DND-41 (cell line): ENCODE measurements around the gene C12orf50.
"Not testable (repeated sequence)": the region's sequence is repeated elsewhere in the genome, so short reads cannot be mapped to it uniquely, and the experiment has no call there.

Experiments used
- ATAC-seq: fragments of 200-7000 bp; cut with Tn5 transposase; 3 replicates; pipeline ENCODE4 v1.9.1; 2021; ENCODE audit warnings: low read depth; ENCODE audit not compliant: insufficient read depth
- DNase-seq: peaks from one replicate; pipeline ENCODE4 v3.0.0-alpha.2; 2020
- H2AFZ ChIP-seq: 2 replicates; pipeline ENCODE4 v1.6.0; 2012; ENCODE audit warnings: low read depth, low read length
- H3K27ac ChIP-seq: 2 replicates; pipeline ENCODE4 v1.5.1; 2012; ENCODE audit warnings: low read length, inconsistent platforms
- H3K27me3 ChIP-seq: fragments of 200-600 bp; sonication (generic); 2 replicates; pipeline ENCODE4 v1.6.0; 2012; ENCODE audit warnings: low read length, mild to moderate bottlenecking, inconsistent platforms; ENCODE audit not compliant: insufficient read depth, poor library complexity
- H3K36me3 ChIP-seq: 2 replicates; pipeline ENCODE4 v1.5.1; 2012; ENCODE audit warnings: low read length, inconsistent platforms; ENCODE audit not compliant: insufficient read depth
- H3K4me1 ChIP-seq: 2 replicates; pipeline ENCODE4 v1.5.1; 2012; ENCODE audit warnings: mild to moderate bottlenecking, low read length; ENCODE audit not compliant: insufficient read depth
- H3K4me2 ChIP-seq: 2 replicates; pipeline ENCODE4 v1.6.0; 2012; ENCODE audit warnings: mild to moderate bottlenecking, moderate library complexity, low read length, inconsistent platforms; ENCODE audit not compliant: insufficient read depth
- H3K4me3 ChIP-seq, 2 experiments: fragments of 200-600 bp in 1 of 2; shearing (Covaris generic) in 1 of 2; 2 replicates each; pipeline ENCODE4 v1.5.1; 2012 to 2016; ENCODE audit warnings: inconsistent platforms in 2 of 2, low read length in 2 of 2, mild to moderate bottlenecking in 2 of 2, low read depth in 1 of 2, moderate library complexity in 1 of 2
- H3K79me2 ChIP-seq: 2 replicates; pipeline ENCODE4 v1.6.0; 2012; ENCODE audit warnings: low read length, inconsistent platforms; ENCODE audit not compliant: insufficient read depth
- H3K9ac ChIP-seq: 2 replicates; pipeline ENCODE4 v1.6.0; 2012; ENCODE audit warnings: low read depth, mild to moderate bottlenecking, inconsistent platforms, low read length, moderate library complexity
- H3K9me3 ChIP-seq: 2 replicates; pipeline ENCODE4 v1.5.1; 2012; ENCODE audit warnings: low read length, moderate library complexity, mild to moderate bottlenecking, inconsistent platforms; ENCODE audit not compliant: insufficient read depth, severe bottlenecking
- H4K20me1 ChIP-seq: 2 replicates; pipeline ENCODE4 v1.6.0; 2012; ENCODE audit warnings: low read length; ENCODE audit not compliant: insufficient read depth
- EZH2 ChIP-seq: IDR thresholded peaks from 3 replicates; pipeline ENCODE4 v1.6.1; 2012; ENCODE audit warnings: borderline replicate concordance, low read depth, mild to moderate bottlenecking, moderate library complexity, low read length, inconsistent platforms; ENCODE audit not compliant: severe bottlenecking
- TF ChIP-seq, protein P1 (sequence below): IDR thresholded peaks from 2 replicates; pipeline ENCODE4 v1.5.1; 2012; ENCODE audit warnings: borderline replicate concordance, low read length, moderate library complexity, mild to moderate bottlenecking; ENCODE audit not compliant: poor library complexity, severe bottlenecking; ENCODE audit errors: extremely low read depth

C12orf50 gene

DNA sequence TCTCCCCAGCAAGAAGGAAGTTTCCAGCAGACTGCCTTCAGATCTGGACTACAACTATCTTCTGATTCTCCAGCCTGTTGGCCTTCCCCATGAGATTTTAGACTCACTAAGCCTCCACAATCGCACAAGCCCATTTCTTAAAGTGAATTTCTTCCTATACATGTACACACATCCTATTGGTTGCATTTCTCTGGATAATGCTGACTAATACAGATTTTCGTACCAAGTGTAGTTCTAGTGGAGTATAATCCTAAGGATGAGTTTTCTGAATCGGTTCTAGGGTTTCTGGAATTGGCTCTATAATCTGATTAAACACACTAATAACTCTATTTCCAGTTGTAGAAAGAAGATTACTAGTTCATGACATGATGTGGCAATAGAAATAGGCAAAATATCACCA lies 53.3 kb downstream of the C12orf50 start:
- DNase-seq (no peak), ATAC-seq (no peak)
- H3K79me2 ChIP-seq = no peaks in the 10 kb centered on the region

GRCh38 chr12:87967871-87968270 lies 61.3 kb downstream of the C12orf50 start:
- no peak for TF ChIP-seq EZH2
- TF ChIP-seq, protein P1, sequence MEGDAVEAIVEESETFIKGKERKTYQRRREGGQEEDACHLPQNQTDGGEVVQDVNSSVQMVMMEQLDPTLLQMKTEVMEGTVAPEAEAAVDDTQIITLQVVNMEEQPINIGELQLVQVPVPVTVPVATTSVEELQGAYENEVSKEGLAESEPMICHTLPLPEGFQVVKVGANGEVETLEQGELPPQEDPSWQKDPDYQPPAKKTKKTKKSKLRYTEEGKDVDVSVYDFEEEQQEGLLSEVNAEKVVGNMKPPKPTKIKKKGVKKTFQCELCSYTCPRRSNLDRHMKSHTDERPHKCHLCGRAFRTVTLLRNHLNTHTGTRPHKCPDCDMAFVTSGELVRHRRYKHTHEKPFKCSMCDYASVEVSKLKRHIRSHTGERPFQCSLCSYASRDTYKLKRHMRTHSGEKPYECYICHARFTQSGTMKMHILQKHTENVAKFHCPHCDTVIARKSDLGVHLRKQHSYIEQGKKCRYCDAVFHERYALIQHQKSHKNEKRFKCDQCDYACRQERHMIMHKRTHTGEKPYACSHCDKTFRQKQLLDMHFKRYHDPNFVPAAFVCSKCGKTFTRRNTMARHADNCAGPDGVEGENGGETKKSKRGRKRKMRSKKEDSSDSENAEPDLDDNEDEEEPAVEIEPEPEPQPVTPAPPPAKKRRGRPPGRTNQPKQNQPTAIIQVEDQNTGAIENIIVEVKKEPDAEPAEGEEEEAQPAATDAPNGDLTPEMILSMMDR = no peak
- Histone ChIP-seq H3K9me3 (no peaks in the 10 kb centered on the region), H3K79me2 (no peaks in the 10 kb centered on the region), H2AFZ (no peak overlapping the region), H3K27me3 (no peaks in the 10 kb centered on the region), H3K4me1 (no peaks in the 10 kb centered on the region), H3K27ac (no peak overlapping the region), H3K4me2 (no peak overlapping the region), H3K4me3 (no peak overlapping the region), H4K20me1 (no peaks in the 10 kb centered on the region), H3K9ac (no peak overlapping the region), H3K36me3 (no peaks in the 10 kb centered on the region)
- DNase-seq (no peak), ATAC-seq (no peak)

More for the DNA sequence above, 53.3 kb downstream of the C12orf50 start:
- Histone ChIP-seq H2AFZ (no peak overlapping the region), H3K27me3 (no peaks in the 10 kb centered on the region), H3K27ac (no peak overlapping the region), H3K9ac (no peak overlapping the region), H3K36me3 (no peaks in the 10 kb centered on the region), H3K4me3 (no peak overlapping the region), H3K4me1 (no peaks in the 10 kb centered on the region), H3K9me3 (no peaks in the 10 kb centered on the region), H4K20me1 (no peaks in the 10 kb centered on the region), H3K4me2 (no peak overlapping the region)
- TF ChIP-seq EZH2 = no peak

DNA sequence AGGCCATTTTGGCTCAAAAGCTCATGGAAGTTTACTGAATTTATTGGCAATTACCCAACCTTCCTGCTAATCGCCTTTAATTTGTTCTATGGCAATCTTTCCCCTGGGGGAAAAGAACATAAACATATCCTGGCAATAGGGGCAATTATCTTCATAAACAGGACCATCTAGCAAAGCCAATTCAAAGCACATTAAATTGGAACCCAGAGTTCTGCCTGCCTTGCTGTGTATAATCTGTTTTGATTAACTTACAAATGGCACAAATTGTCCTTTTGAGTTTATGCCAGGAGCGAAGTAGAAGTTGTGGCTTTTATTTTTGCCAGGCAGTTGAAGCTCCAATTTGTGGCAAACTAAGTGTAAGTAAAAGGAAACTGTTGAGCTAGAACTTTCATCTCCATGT lies 68.6 kb downstream of the C12orf50 start:
- Histone ChIP-seq H3K27ac (no peak overlapping the region), H3K27me3 (no peaks in the 10 kb centered on the region), H3K4me2 (no peak overlapping the region), H3K4me1 (no peaks in the 10 kb centered on the region), H3K79me2 (no peaks in the 10 kb centered on the region), H4K20me1 (no peaks in the 10 kb centered on the region), H3K36me3 (no peaks in the 10 kb centered on the region), H3K4me3 (no peak overlapping the region), H3K9me3 (no peaks in the 10 kb centered on the region), H2AFZ (no peak overlapping the region), H3K9ac (no peak overlapping the region)
- no peak for DNase-seq
- TF ChIP-seq, protein P1 = no peak
- TF ChIP-seq EZH2 = no peak
- no peak for ATAC-seq

- H4K20me1 ChIP-seq, H2AFZ ChIP-seq, H3K9ac ChIP-seq, H3K27ac ChIP-seq, H3K79me2 ChIP-seq, ATAC-seq, H3K27me3 ChIP-seq, H3K4me3 ChIP-seq, DNase-seq, H3K9me3 ChIP-seq, H3K36me3 ChIP-seq, H3K4me2 ChIP-seq, H3K4me1 ChIP-seq: not testable (repeated sequence)
Observed at GRCh38 chr12:87954028-87954427, 75.2 kb downstream of the C12orf50 start.
